IPS DF 6.9 (cell line): ENCODE data around the gene HMGXB4.

Experiments
- DNase-seq: peaks from one replicate; pipeline ENCODE4 v3.0.0-alpha.2; 2013; ENCODE audit warnings: low read depth, low spot score
- H3K27ac ChIP-seq: one replicate; pipeline ENCODE4 v1.5.1; 2013; ENCODE audit warnings: low read length, control low read depth
- H3K27me3 ChIP-seq: 2 replicates; pipeline ENCODE4 v1.6.1; 2013; ENCODE audit warnings: mild to moderate bottlenecking, low read length; ENCODE audit not compliant: control insufficient read depth, insufficient read depth
- H3K36me3 ChIP-seq: 2 replicates; pipeline ENCODE4 v1.6.1; 2013; ENCODE audit warnings: low read length; ENCODE audit not compliant: control insufficient read depth, insufficient read depth
- H3K4me1 ChIP-seq: 2 replicates; pipeline ENCODE4 v1.6.1; 2013; ENCODE audit warnings: low read length; ENCODE audit not compliant: control insufficient read depth, insufficient read depth
- H3K4me3 ChIP-seq: 2 replicates; pipeline ENCODE4 v1.5.1; 2013; ENCODE audit warnings: mild to moderate bottlenecking, low read length
- H3K9me3 ChIP-seq: 2 replicates; pipeline ENCODE4 v1.6.1; 2013; ENCODE audit warnings: low read length, inconsistent platforms; ENCODE audit not compliant: control insufficient read depth, insufficient read depth
- WGBS: extraction: QIAGEN DNeasy Blood & Tissue Kit; methylation state at CpG from one replicate; pipeline ENCODE4 v1.1.7; 2013; ENCODE audit warnings: mixed read lengths, missing lambda C conversion rate; ENCODE audit not compliant: insufficient read length, insufficient coverage; 5-methylcytosine and 5-hydroxymethylcytosine counted together

HMGXB4 gene

GRCh38 chr22:35292786-35293185 is 35.5 kb downstream of the HMGXB4 start:
- Histone ChIP-seq H3K27ac (no peak overlapping the region), H3K36me3 (peaks cover 10% of the 10 kb centered on the region)
- WGBS, result no CpG with 5 or more reads among the region's 3 CpGs

GRCh38 chr22:35296051-35296450 is 38.8 kb downstream of the HMGXB4 start:
- H3K4me3 ChIP-seq, result no peak overlapping the region
- H3K9me3 ChIP-seq, result no peaks in the 10 kb centered on the region
- peaks cover 7% of the 10 kb centered on the region for H3K36me3 ChIP-seq
- H3K4me1 ChIP-seq, result no peaks in the 10 kb centered on the region
- H3K27me3 ChIP-seq, result no peaks in the 10 kb centered on the region
- no peak for DNase-seq
- no peak overlapping the region for H3K27ac ChIP-seq

More at GRCh38 chr22:35292786-35293185, 35.5 kb downstream of the HMGXB4 start:
- Histone ChIP-seq H3K9me3 (no peaks in the 10 kb centered on the region), H3K4me1 (no peaks in the 10 kb centered on the region), H3K4me3 (no peak overlapping the region), H3K27me3 (no peaks in the 10 kb centered on the region)
- DNase-seq, result no peak

GRCh38 chr22:35299217-35299672 is 42.0 kb downstream of the HMGXB4 start:
- no peaks in the 10 kb centered on the region for H3K27me3 ChIP-seq
- H3K36me3 ChIP-seq, result peaks cover under 1% of the 10 kb centered on the region
- H3K4me3 ChIP-seq, result peak overlapping the region; percentile 16; the same call in 1 of the 2 replicates
- no peak overlapping the region for H3K27ac ChIP-seq
- DNase-seq, result no peak
- WGBS, result no CpG with 5 or more reads among the region's 13 CpGs
- no peaks in the 10 kb centered on the region for H3K4me1 ChIP-seq
- H3K9me3 ChIP-seq, result no peaks in the 10 kb centered on the region

GRCh38 chr22:35299673-35300499 is 42.6 kb downstream of the HMGXB4 start, which contains the start of gene TOM1:
Gene TOM1, plus strand, starts transcription at chr22:35299894. Its CDS starts 35 bp downstream, at chr22:35299929.
- Histone ChIP-seq H3K27ac (no peak within 1 kb of the TSS), H3K9me3 (no peaks in the 10 kb centered on the region), H3K36me3 (no peaks in the 10 kb centered on the region), H3K4me3 (peak within 1 kb of the TSS; percentile 90; the same call in 1 of the 2 replicates), H3K27me3 (no peaks in the 10 kb centered on the region), H3K4me1 (no peaks in the 10 kb centered on the region)
- WGBS, result no CpG with 5 or more reads among the region's 64 CpGs
- peak; percentile 98 for DNase-seq

GRCh38 chr22:35301372-35301874 is 44.1 kb downstream of the HMGXB4 start:
- Histone ChIP-seq H3K27me3 (no peaks in the 10 kb centered on the region), H3K4me1 (no peaks in the 10 kb centered on the region), H3K9me3 (no peaks in the 10 kb centered on the region), H3K27ac (no peak overlapping the region), H3K36me3 (no peaks in the 10 kb centered on the region), H3K4me3 (no peak overlapping the region)
- no peak for DNase-seq
- WGBS, result no CpG with 5 or more reads among the region's 17 CpGs

GRCh38 chr22:35303029-35303624 is 45.8 kb downstream of the HMGXB4 start:
- no peak overlapping the region for H3K4me3 ChIP-seq
- no peaks in the 10 kb centered on the region for H3K36me3 ChIP-seq
- H3K9me3 ChIP-seq, result no peaks in the 10 kb centered on the region
- H3K27ac ChIP-seq, result no peak overlapping the region
- no CpG with 5 or more reads among the region's 5 CpGs for WGBS
- no peak for DNase-seq
- H3K4me1 ChIP-seq, result no peaks in the 10 kb centered on the region
- H3K27me3 ChIP-seq, result no peaks in the 10 kb centered on the region

GRCh38 chr22:35305525-35306070 is 48.3 kb downstream of the HMGXB4 start:
- Histone ChIP-seq H3K4me1 (no peaks in the 10 kb centered on the region), H3K27me3 (no peaks in the 10 kb centered on the region), H3K27ac (no peak overlapping the region), H3K36me3 (no peaks in the 10 kb centered on the region), H3K9me3 (no peaks in the 10 kb centered on the region), H3K4me3 (no peak overlapping the region)
- no CpG with 5 or more reads among the region's 8 CpGs for WGBS
- no peak for DNase-seq

- Histone ChIP-seq H3K9me3 (no peaks in the 10 kb centered on the region), H3K4me1 (no peaks in the 10 kb centered on the region), H3K27ac (no peak overlapping the region), H3K27me3 (no peaks in the 10 kb centered on the region), H3K36me3 (no peaks in the 10 kb centered on the region), H3K4me3 (no peak overlapping the region)
- no CpG with 5 or more reads among the region's 4 CpGs for WGBS
- DNase-seq, result no peak
These were observed 49.2 kb downstream of the HMGXB4 start for GRCh38 chr22:35306350-35306967.

GRCh38 chr22:35307372-35307771 is 50.1 kb downstream of the HMGXB4 start:
- Histone ChIP-seq H3K4me1 (no peaks in the 10 kb centered on the region), H3K4me3 (no peak overlapping the region), H3K27me3 (no peaks in the 10 kb centered on the region), H3K27ac (no peak overlapping the region), H3K9me3 (no peaks in the 10 kb centered on the region), H3K36me3 (no peaks in the 10 kb centered on the region)
- no peak for DNase-seq
- WGBS, result no CpG with 5 or more reads among the region's 9 CpGs

GRCh38 chr22:35307892-35308291 is 50.6 kb downstream of the HMGXB4 start:
- no peak overlapping the region for H3K4me3 ChIP-seq
- no peaks in the 10 kb centered on the region for H3K4me1 ChIP-seq
- no CpG with 5 or more reads among the region's 7 CpGs for WGBS
- H3K36me3 ChIP-seq, result no peaks in the 10 kb centered on the region
- no peak for DNase-seq
- H3K27me3 ChIP-seq, result no peaks in the 10 kb centered on the region
- H3K9me3 ChIP-seq, result no peaks in the 10 kb centered on the region
- H3K27ac ChIP-seq, result no peak overlapping the region
